ENCODE results near the gene PTK7.

- TF ChIP-seq POLR2A (IDR thresholded peaks at IDR 0.05; ENCODE audit: borderline replicate concordance, extremely low read depth, insufficient read depth, insufficient read length) (no peak), CTCF (IDR thresholded peaks at IDR 0.05 in 2 of 3, conservative IDR thresholded peaks at IDR 0.05 in 1 of 3; ENCODE audit: borderline replicate concordance in 1 of 3, insufficient read depth in 1 of 3, low read depth in 2 of 3, low read length in 2 of 3) (no peak), ZNF274 (IDR thresholded peaks at IDR 0.05; ENCODE audit: low read depth, low read length) (no peak), EZH2phosphoT487 (IDR thresholded peaks at IDR 0.05; ENCODE audit: borderline replicate concordance) (no peak), SP1 (IDR thresholded peaks at IDR 0.05; ENCODE audit: low read depth) (no peak), POLR2AphosphoS5 (IDR thresholded peaks at IDR 0.05; ENCODE audit: low read depth, low read length) (no peak), YY1 (IDR thresholded peaks at IDR 0.05; ENCODE audit: extremely low read depth, insufficient replicate concordance, low read depth, low read length) (no peak), MAX (IDR thresholded peaks at IDR 0.05) (no peak), RAD21 (IDR thresholded peaks at IDR 0.05; ENCODE audit: low read depth) (no peak), ATF3 (IDR thresholded peaks at IDR 0.05) (no peak), EZH2 (IDR thresholded peaks at IDR 0.05) (no peak), JUND (IDR thresholded peaks at IDR 0.05) (no peak)
Observed at GRCh38 chr6:43038727-43039126, 37.4 kb upstream of the PTK7 start.
